ENCODE results near the gene CARMIL1. TPM values are rescaled to one million over a fixed set of nuclear protein-coding genes. Genes with fewer than 3 reads are reported as not detected.

Gene CARMIL1
- total and polyA plus RNA-seq, 4 donors: 22.3 to 33.9 (median 31.6) TPM

DNA sequence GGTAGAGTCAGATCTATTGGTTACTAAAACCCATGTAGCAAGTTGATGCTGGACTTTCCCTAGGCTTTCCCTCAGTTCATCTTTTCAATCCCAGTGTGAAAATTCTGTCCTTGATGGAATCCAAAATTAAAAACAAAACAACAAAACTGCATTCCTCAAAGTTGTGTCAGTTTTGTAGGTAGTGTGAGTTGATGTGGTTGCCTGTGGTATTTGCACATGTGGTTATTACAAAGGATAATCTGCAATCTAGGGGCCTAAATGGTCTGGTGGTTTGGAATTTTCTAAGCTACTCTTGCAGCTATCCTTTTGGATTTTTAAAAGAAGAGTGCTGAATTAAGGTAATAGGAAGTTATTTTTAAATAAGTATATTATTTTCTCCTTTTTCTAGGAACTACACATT, 240.7 kb downstream of the CARMIL1 start:
- peaks cover 0 to 8% of the 10 kb centered on the region in 2 donors for H3K36me3 ChIP-seq (ENCODE audit: control insufficient read depth in 1 of 2, insufficient read depth in 2 of 2, low read length in 1 of 2)
- H3K27me3 ChIP-seq (ENCODE audit: control insufficient read depth in 1 of 2, insufficient read depth in 2 of 2, low read length in 1 of 2): no peaks in the 10 kb centered on the region
- intact Hi-C loops (cut with DNase I): no loop called here
- no peaks in the 10 kb centered on the region for H3K9me3 ChIP-seq (ENCODE audit: control insufficient read depth, low read length)
- no peak overlapping the region for H3K4me3 ChIP-seq (ENCODE audit: low read length in 2 of 2)
- H3K27ac ChIP-seq (ENCODE audit: low read depth in 1 of 2, low read length in 2 of 2): no peak overlapping the region
- DNase-seq: no peak
- H3K4me1 ChIP-seq (ENCODE audit: control insufficient read depth in 1 of 2, insufficient read depth in 2 of 2, low read length in 2 of 2): no peaks in the 10 kb centered on the region
- ATAC-seq (ENCODE audit: low FRiP score): no peak

DNA sequence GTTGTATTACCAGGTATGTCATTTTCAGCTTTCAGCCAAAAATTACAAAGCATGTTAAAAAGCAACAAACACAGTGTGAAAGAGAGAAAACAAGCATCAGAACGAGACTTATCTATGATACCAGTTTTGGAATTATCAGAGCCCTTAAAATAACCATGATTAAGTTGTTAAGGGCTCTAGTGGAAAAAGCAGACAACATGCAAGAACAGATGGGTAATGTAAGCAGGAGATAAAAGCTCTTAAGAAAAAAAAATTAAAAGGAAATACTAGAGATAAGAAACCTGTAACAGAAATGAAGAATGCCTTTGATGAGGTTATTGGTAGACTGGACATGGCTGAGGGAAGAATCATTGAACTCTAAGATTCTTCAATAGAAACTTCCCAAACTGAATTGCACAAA, 245.4 kb downstream of the CARMIL1 start:
- no peak overlapping the region for H3K4me3 ChIP-seq (ENCODE audit: low read length in 2 of 2)
- ATAC-seq (ENCODE audit: low FRiP score) (no peak), DNase-seq (no peak)
- H3K27ac ChIP-seq (ENCODE audit: low read depth in 1 of 2, low read length in 2 of 2): no peak overlapping the region
- H3K4me1 ChIP-seq (ENCODE audit: control insufficient read depth in 1 of 2, insufficient read depth in 2 of 2, low read length in 2 of 2): no peaks in the 10 kb centered on the region
- intact Hi-C loops (cut with DNase I): no loop called here
- peaks cover 0 to 6% of the 10 kb centered on the region in 2 donors for H3K36me3 ChIP-seq (ENCODE audit: control insufficient read depth in 1 of 2, insufficient read depth in 2 of 2, low read length in 1 of 2)
- H3K27me3 ChIP-seq (ENCODE audit: control insufficient read depth in 1 of 2, insufficient read depth in 2 of 2, low read length in 1 of 2): no peaks in the 10 kb centered on the region
- WGBS, 2 donors: 28 to 35% methylated on average over 1 of the region's 1 CpG
- no peaks in the 10 kb centered on the region for H3K9me3 ChIP-seq (ENCODE audit: control insufficient read depth, low read length)

DNA sequence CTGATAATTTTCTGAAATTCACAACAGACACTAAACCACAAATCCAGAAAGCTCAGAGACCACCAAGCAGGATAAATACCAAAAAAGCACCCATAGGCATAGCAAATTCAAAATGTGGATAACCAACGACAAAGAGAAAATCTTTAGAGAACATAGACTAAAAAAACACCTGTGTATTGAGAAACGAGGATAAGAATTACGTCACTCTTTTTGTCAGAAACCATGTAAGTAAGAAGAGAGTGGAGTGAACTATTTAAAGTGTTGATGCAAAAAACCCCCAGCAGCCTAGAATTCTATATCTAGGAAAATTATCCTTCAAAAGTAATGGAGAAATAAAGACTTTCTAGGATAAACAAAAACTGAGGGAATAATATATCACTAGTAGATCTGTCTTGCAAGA, 245.9 kb downstream of the CARMIL1 start:
- Histone ChIP-seq H3K36me3 (ENCODE audit: control insufficient read depth in 1 of 2, insufficient read depth in 2 of 2, low read length in 1 of 2) (peaks cover 0 to 6% of the 10 kb centered on the region in 2 donors), H3K27me3 (ENCODE audit: control insufficient read depth in 1 of 2, insufficient read depth in 2 of 2, low read length in 1 of 2) (no peaks in the 10 kb centered on the region), H3K4me3 (ENCODE audit: low read length in 2 of 2) (no peak overlapping the region), H3K9me3 (ENCODE audit: control insufficient read depth, low read length) (no peaks in the 10 kb centered on the region), H3K4me1 (ENCODE audit: control insufficient read depth in 1 of 2, insufficient read depth in 2 of 2, low read length in 2 of 2) (no peaks in the 10 kb centered on the region), H3K27ac (ENCODE audit: low read depth in 1 of 2, low read length in 2 of 2) (no peak overlapping the region)
- DNase-seq (no peak), ATAC-seq (ENCODE audit: low FRiP score) (no peak)
- WGBS, 2 donors: 82 to 84% methylated on average over 3 of the region's 3 CpGs
- intact Hi-C loops (cut with DNase I): no loop called here

DNA sequence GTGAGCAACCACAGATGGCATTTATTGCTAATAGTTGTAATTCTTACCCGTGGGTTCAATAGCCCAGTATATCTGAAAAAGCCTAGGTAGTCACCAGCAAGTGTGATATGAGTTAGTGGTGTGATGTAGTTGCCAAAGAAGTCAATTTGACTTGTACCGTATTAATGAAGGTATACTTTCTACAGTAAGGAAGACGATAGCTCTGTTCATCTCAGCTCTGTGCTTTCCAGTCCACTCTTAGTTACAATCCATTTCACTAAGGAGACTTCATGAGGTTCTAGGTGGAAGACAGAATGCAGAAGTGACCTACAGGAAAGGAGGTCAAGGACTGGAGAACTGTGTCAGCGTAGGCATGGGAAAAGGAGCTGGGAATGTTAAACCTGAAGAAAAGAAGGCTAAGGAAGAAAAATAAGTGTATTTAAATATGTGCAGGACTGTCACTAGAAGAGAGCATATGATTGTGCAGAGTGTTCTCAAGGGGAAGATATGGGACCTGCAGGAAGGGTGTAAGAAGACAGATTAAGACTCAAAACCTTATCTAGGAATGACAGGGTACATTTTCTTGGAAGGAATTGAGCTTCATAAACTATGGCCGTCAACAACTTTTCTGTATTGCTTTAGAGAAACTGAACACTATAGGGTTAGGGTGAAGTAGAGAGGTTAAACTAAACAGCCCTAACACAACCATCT, 255.9 kb downstream of the CARMIL1 start:
- ATAC-seq (ENCODE audit: low FRiP score) (no peak), DNase-seq (no peak)
- Histone ChIP-seq H3K4me1 (ENCODE audit: control insufficient read depth in 1 of 2, insufficient read depth in 2 of 2, low read length in 2 of 2) (no peaks in the 10 kb centered on the region), H3K27me3 (ENCODE audit: control insufficient read depth in 1 of 2, insufficient read depth in 2 of 2, low read length in 1 of 2) (no peaks in the 10 kb centered on the region), H3K27ac (ENCODE audit: low read depth in 1 of 2, low read length in 2 of 2) (no peak overlapping the region), H3K36me3 (ENCODE audit: control insufficient read depth in 1 of 2, insufficient read depth in 2 of 2, low read length in 1 of 2) (peaks cover 2 to 6% of the 10 kb centered on the region in 2 donors), H3K4me3 (ENCODE audit: low read length in 2 of 2) (no peak overlapping the region), H3K9me3 (ENCODE audit: control insufficient read depth, low read length) (no peaks in the 10 kb centered on the region)
- intact Hi-C loops (cut with DNase I): no loop called here
- 94 to 99% methylated on average over 5 of the region's 5 CpGs for WGBS, 2 donors

DNA sequence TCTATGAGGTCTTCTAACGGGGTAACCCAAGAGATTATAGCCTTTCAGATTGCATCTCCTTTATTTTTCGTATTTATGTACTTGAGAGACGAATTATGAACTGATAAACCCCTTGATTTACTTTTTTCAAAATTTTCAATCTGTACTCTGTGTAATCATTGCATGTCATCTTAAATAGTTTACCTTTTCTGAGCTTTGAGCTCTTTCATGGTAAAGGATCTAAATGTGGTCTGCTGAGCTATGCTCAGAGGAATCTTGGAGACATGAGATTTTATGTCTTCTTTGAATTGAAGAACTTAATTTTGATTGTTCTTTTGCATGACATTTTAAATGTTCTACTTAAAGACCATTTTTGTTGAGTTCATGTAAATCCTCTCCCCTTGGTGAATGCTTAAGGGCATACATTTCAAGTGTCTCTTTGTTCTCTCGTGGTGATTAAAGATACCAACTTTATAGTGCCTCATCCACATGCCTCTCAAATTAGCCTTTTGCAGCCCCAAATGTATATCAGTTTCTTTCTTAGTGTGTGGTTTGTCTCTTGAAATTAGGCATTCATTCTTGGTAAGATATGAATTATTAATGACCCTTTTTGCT, 256.6 kb downstream of the CARMIL1 start:
- WGBS, 2 donors: 85 to 98% methylated on average over 4 of the region's 4 CpGs
- no peaks in the 10 kb centered on the region for H3K4me1 ChIP-seq (ENCODE audit: control insufficient read depth in 1 of 2, insufficient read depth in 2 of 2, low read length in 2 of 2)
- no peak overlapping the region for H3K4me3 ChIP-seq (ENCODE audit: low read length in 2 of 2)
- H3K27me3 ChIP-seq (ENCODE audit: control insufficient read depth in 1 of 2, insufficient read depth in 2 of 2, low read length in 1 of 2): no peaks in the 10 kb centered on the region
- no peak overlapping the region for H3K27ac ChIP-seq (ENCODE audit: low read depth in 1 of 2, low read length in 2 of 2)
- ATAC-seq (ENCODE audit: low FRiP score) (no peak), DNase-seq (no peak)
- H3K36me3 ChIP-seq (ENCODE audit: control insufficient read depth in 1 of 2, insufficient read depth in 2 of 2, low read length in 1 of 2): peaks cover 2 to 6% of the 10 kb centered on the region in 2 donors
- H3K9me3 ChIP-seq (ENCODE audit: control insufficient read depth, low read length): no peaks in the 10 kb centered on the region
- intact Hi-C loops (cut with DNase I): no loop called here

DNA sequence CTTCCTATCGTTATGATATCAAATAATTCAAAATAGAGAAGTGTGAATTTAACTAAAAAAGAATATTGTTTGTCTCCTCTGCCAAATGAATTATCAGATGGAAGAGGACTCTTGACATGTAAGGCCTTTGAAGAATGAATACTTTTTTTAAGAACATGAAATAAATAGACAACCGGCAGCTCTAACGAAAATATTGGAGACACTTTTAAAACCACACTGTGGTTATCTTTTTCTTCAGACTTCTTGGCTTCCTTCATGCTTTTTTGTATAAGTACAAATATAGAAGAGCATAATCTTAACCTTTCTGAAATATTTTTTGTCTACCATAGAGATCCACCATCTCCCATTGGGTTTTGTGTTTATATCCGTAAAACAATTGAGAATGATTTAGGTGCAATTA, 257.6 kb downstream of the CARMIL1 start:
- no peaks in the 10 kb centered on the region for H3K4me1 ChIP-seq (ENCODE audit: control insufficient read depth in 1 of 2, insufficient read depth in 2 of 2, low read length in 2 of 2)
- no peak overlapping the region for H3K27ac ChIP-seq (ENCODE audit: low read depth in 1 of 2, low read length in 2 of 2)

DNA sequence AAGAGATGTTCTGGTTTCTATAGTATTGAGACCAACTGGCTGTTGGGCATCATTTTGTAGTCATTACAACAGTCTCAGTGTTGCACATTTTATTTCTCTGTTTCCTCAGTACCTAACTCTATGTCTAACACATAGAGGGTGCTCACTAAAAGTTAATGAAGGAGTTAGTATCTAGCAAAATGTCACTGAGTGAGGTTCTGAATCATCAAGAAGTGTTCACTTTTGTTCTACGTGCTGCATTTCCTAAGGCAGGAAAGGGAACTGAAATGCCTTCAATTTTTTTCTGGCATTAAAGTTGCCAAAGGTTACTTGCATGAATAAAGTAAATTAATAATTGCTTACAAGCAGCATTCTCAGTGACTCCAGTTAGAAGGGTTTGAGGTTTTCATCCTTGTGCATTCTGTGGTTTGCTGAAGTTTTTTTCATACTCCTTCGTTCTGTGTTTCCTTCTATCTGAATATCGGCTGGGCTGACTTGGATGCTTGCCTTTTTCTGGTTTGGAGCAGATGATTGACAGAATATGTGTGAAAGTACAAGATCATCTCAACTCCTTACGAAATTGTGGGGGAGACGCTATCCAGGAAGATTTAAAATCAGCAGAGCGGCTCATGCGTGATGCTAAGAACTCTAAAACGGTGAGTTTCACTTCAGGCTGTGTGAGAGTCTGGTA, 258.3 kb downstream of the CARMIL1 start:
- peaks cover 2 to 6% of the 10 kb centered on the region in 2 donors for H3K36me3 ChIP-seq (ENCODE audit: control insufficient read depth in 1 of 2, insufficient read depth in 2 of 2, low read length in 1 of 2)
- intact Hi-C loops (cut with DNase I): no loop called here
- H3K27ac ChIP-seq (ENCODE audit: low read depth in 1 of 2, low read length in 2 of 2): no peak overlapping the region
- ATAC-seq (ENCODE audit: low FRiP score): no peak
- no peak for DNase-seq
- H3K4me1 ChIP-seq (ENCODE audit: control insufficient read depth in 1 of 2, insufficient read depth in 2 of 2, low read length in 2 of 2): no peaks in the 10 kb centered on the region
- H3K9me3 ChIP-seq (ENCODE audit: control insufficient read depth, low read length): no peaks in the 10 kb centered on the region
- no peaks in the 10 kb centered on the region for H3K27me3 ChIP-seq (ENCODE audit: control insufficient read depth in 1 of 2, insufficient read depth in 2 of 2, low read length in 1 of 2)
- H3K4me3 ChIP-seq (ENCODE audit: low read length in 2 of 2): no peak overlapping the region
- 81 to 84% methylated on average over 8 of the region's 8 CpGs for WGBS, 2 donors

More for the DNA sequence above, 257.6 kb downstream of the CARMIL1 start:
- peaks cover 2 to 6% of the 10 kb centered on the region in 2 donors for H3K36me3 ChIP-seq (ENCODE audit: control insufficient read depth in 1 of 2, insufficient read depth in 2 of 2, low read length in 1 of 2)
- intact Hi-C loops (cut with DNase I): no loop called here
- no peaks in the 10 kb centered on the region for H3K9me3 ChIP-seq (ENCODE audit: control insufficient read depth, low read length)
- ATAC-seq (ENCODE audit: low FRiP score) (no peak), DNase-seq (no peak)
- WGBS, 2 donors: 86 to 90% methylated on average over 4 of the region's 4 CpGs
- no peaks in the 10 kb centered on the region for H3K27me3 ChIP-seq (ENCODE audit: control insufficient read depth in 1 of 2, insufficient read depth in 2 of 2, low read length in 1 of 2)
- no peak overlapping the region for H3K4me3 ChIP-seq (ENCODE audit: low read length in 2 of 2)

DNA sequence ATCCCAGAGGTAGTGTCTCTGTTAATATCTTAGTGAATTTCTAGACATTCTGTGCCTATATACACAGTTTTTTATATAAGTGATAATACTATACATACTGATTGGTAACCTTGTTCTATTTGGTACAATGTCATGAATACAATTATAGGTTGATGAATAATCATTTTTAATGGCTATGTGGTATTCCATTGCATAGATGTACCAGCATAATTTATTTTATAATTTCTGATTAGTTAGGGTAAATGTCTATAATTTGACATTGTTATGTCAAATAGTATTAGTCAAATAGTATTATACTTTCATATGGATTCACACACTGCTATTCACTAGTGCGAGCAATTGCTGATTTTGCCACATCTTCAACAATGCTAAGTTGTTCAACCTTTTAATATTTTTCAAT, 262.1 kb downstream of the CARMIL1 start:
- 97 to 100% methylated on average over 1 of the region's 1 CpG for whole genome bisulfite sequencing, 2 donors
- no peak for ATAC-seq (ENCODE audit: low FRiP score)
- Histone ChIP-seq H3K27me3 (ENCODE audit: control insufficient read depth in 1 of 2, insufficient read depth in 2 of 2, low read length in 1 of 2) (no peaks in the 10 kb centered on the region), H3K4me3 (ENCODE audit: low read length in 2 of 2) (no peak overlapping the region), H3K27ac (ENCODE audit: low read depth in 1 of 2, low read length in 2 of 2) (no peak overlapping the region), H3K4me1 (ENCODE audit: control insufficient read depth in 1 of 2, insufficient read depth in 2 of 2, low read length in 2 of 2) (no peaks in the 10 kb centered on the region), H3K9me3 (ENCODE audit: control insufficient read depth, low read length) (no peaks in the 10 kb centered on the region), H3K36me3 (ENCODE audit: control insufficient read depth in 1 of 2, insufficient read depth in 2 of 2, low read length in 1 of 2) (peaks cover 0 to 2% of the 10 kb centered on the region in 2 donors)
- intact Hi-C loops (cut with DNase I): no loop called here
- DNase-seq: no peak

Data from aorta (tissue), 5 donors.